RWPE1 (cell line): ENCODE data around the gene IKZF4.
"Not testable (repeated sequence)": the region's sequence is repeated elsewhere in the genome, so short reads cannot be mapped to it uniquely, and the experiment has no call there.

Source experiments
- CTCF ChIA-PET: fragments of 350-600 bp; sonication (Branson Sonifier 250); formaldehyde crosslinking; extraction: SDS; loops from one replicate; lab custom pipeline; 2021; lab: Yijun Ruan, JAX
- POLR2A ChIA-PET: fragments of 400-600 bp; formaldehyde crosslinking; extraction: SDS; loops from one replicate; lab custom pipeline; 2020; ENCODE audit warnings: antibody characterized with exemption; ENCODE audit not compliant: low non-redundant PET; lab: Yijun Ruan, JAX
- DNase-seq: peaks from one replicate; pipeline ENCODE4 v3.0.0; 2012; ENCODE audit warnings: low spot score
- H3K27ac ChIP-seq: fragments of 450-650 bp; 2 replicates; pipeline ENCODE4 v1.5.1; 2017
- CTCF ChIP-seq: fragments of 450-650 bp; conservative IDR thresholded peaks from 2 replicates; pipeline ENCODE4 v1.5.1; 2017; ENCODE audit warnings: low read depth, mild to moderate bottlenecking

The IKZF4 gene

DNA sequence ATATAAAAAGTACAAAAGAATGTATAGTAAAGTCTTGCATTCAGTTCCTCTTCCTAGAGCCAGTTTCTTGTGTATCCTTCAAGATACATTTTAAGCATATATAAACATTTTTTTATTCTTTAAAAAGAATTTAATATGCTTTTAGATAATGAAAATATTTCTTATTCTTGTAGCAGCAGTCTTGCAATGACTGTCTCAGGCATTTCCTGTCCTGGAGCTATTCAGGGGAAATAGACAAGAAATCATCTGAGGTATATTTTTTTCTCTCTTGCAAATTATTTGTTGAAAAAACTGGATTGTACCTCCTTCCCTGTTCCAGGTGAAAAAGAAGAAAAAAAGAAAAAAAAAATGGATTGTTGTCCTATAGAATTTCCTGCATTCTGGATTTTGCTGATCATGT, 42.2 kb downstream of the IKZF4 start:
- no peak for TF ChIP-seq CTCF
- no peak for DNase-seq
- ChIA-PET CTCF (no interaction called here), POLR2A (no interaction called here)
- no peak overlapping the region for H3K27ac ChIP-seq

DNA sequence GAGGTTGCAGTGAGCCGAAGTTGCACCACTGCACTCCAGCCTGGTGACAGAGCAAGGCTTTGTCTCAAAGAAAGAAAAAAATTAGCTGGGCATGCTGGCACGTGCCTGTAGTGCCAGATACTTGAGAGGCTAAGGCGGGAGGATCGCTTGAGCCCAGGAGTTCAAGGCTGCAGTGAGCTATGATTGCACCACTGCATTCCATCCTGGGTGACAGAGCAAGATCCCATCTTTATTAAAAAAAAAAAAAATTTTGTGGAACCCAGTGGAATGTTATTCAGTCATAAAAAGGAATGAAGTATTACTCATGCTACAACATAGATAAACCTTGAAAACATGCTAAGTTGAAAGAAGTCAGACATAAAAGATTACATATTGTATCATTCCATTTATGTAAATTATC, 50.8 kb downstream of the IKZF4 start:
- H3K27ac ChIP-seq = no peak overlapping the region
- CTCF ChIA-PET = no interaction called here
- POLR2A ChIA-PET = no interaction called here
- TF ChIP-seq CTCF = no peak
- no peak for DNase-seq

- no peak for DNase-seq
- POLR2A ChIA-PET = no interaction called here
- no peak overlapping the region for H3K27ac ChIP-seq
- TF ChIP-seq CTCF = no peak
- CTCF ChIA-PET = no interaction called here
Observed at GRCh38 chr12:56074396-56074795, 53.6 kb downstream of the IKZF4 start.

DNA sequence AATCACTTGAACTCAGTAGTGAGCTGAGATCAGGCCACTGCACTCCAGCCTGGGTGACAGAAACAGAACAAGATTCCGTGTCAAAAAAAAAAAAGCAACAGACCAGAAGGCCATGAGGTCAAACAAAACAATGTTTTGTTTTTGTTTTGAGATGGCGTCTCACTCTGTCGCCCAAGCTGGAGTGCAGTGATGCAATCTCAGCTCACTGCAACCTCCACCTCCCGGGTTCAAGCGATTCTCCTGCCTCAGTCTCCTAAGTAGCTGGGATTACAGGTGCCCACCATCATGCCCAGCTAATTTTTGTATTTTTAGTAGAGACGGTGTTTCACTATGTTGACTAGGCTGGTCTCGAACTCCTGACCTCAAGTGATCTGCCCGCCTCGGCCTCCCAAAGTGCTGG, 57.1 kb downstream of the IKZF4 start:
- CTCF ChIA-PET = interaction anchor here (0.9 kb wide), 1 partner anchor 9 kb away, joined by 6 read pairs; no protein-coding TSS in a partner anchor
- H3K27ac ChIP-seq, DNase-seq, POLR2A ChIA-PET: not testable (repeated sequence)

- ChIA-PET CTCF (interaction anchor here (0.9 to 1.2 kb wide), 3 partner anchors 10 to 40 kb away, joined by 3 to 10 read pairs (median 6); partner anchors contain the start of genes PA2G4 and ZC3H10), POLR2A (no interaction called here)
- DNase-seq = no peak
- no peak for TF ChIP-seq CTCF
- H3K27ac ChIP-seq = no peak overlapping the region
Observed at GRCh38 chr12:56078427-56078826, 57.6 kb downstream of the IKZF4 start.

GRCh38 chr12:56078931-56079722, 58.3 kb downstream of the IKZF4 start:
- ChIA-PET CTCF (interaction anchor here (0.6 to 1.8 kb wide), 14 partner anchors 12 to 819 kb away, joined by 3 to 10 read pairs (median 4); partner anchors contain the start of genes PA2G4, SMARCC2, SUOX and ZC3H10), POLR2A (interaction anchor here (0.6 kb wide), 1 partner anchor 25 kb away, joined by 5 read pairs; the partner anchor contains the start of gene PA2G4)
- peak; percentile 81 for DNase-seq
- peak overlapping the region; percentile 80 for H3K27ac ChIP-seq
- TF ChIP-seq CTCF = peak; percentile 92
